SU-DHL-6 (cell line): Measurements from ENCODE around the gene ZZZ3.
"Not testable (repeated sequence)": the region's sequence is repeated elsewhere in the genome, so short reads cannot be mapped to it uniquely, and the experiment has no call there.

Experiments used
- H2AFZ ChIP-seq: fragments of 200-600 bp; sonication (generic); 2 replicates; pipeline ENCODE4 v1.6.1; 2014; ENCODE audit warnings: low read depth, mild to moderate bottlenecking, moderate library complexity, mixed read lengths, antibody characterized with exemption, low read length; ENCODE audit not compliant: severe bottlenecking
- H3F3A ChIP-seq: fragments of 200-600 bp; shearing (Covaris generic); 2 replicates; pipeline ENCODE4 v1.6.0; 2016; ENCODE audit warnings: antibody characterized with exemption, mild to moderate bottlenecking; ENCODE audit not compliant: insufficient read depth
- H3K27ac ChIP-seq: fragments of 200-600 bp; sonication (generic); 2 replicates; pipeline ENCODE4 v1.5.1; 2016; ENCODE audit warnings: low read depth, mild to moderate bottlenecking, low read length, moderate library complexity, mixed read lengths
- H3K27me3 ChIP-seq: fragments of 200-600 bp; sonication (generic), shearing (Covaris generic); 2 replicates; pipeline ENCODE4 v1.6.0; 2014; ENCODE audit warnings: mild to moderate bottlenecking, low read length
- H3K36me3 ChIP-seq: fragments of 200-600 bp; sonication (generic); 2 replicates; pipeline ENCODE4 v1.6.1; 2014; ENCODE audit warnings: mild to moderate bottlenecking, low read length, mixed read lengths
- H3K4me2 ChIP-seq: fragments of 300-600, 200-600 bp; shearing (Covaris generic), sonication (generic); 2 replicates; pipeline ENCODE4 v1.6.0; 2014; ENCODE audit warnings: low read length, low read depth, mild to moderate bottlenecking; ENCODE audit not compliant: poor library complexity, severe bottlenecking
- H3K4me3 ChIP-seq: fragments of 200-600 bp; sonication (generic); 2 replicates; pipeline ENCODE4 v1.5.1; 2014; ENCODE audit warnings: antibody characterized with exemption, low read length, mild to moderate bottlenecking, mixed read lengths; ENCODE audit not compliant: insufficient read depth, poor library complexity, severe bottlenecking
- H3K79me2 ChIP-seq: fragments of 200-600 bp; sonication (generic); 2 replicates; pipeline ENCODE4 v1.6.1; 2014; ENCODE audit warnings: mild to moderate bottlenecking, low read length, moderate library complexity; ENCODE audit not compliant: insufficient read depth
- H3K9ac ChIP-seq: fragments of 200-600 bp; sonication (generic); 2 replicates; pipeline ENCODE4 v1.7.0; 2014; ENCODE audit warnings: mild to moderate bottlenecking, low read length
- H3K9me2 ChIP-seq: fragments of 200-600 bp; sonication (generic); replicated peaks from 2 replicates; pipeline ENCODE4 v1.6.1; 2014; ENCODE audit warnings: low read length; ENCODE audit not compliant: insufficient read depth
- H3K9me3 ChIP-seq: fragments of 200-600 bp; sonication (generic); 2 replicates; pipeline ENCODE4 v1.6.1; 2014; ENCODE audit warnings: low read length, mixed read lengths; ENCODE audit not compliant: insufficient read depth
- H4K20me1 ChIP-seq: fragments of 200-600 bp; sonication (generic); 2 replicates; pipeline ENCODE4 v1.6.1; 2014; ENCODE audit warnings: low read depth, mild to moderate bottlenecking, antibody characterized with exemption, low read length, moderate library complexity, mixed read lengths
- CTCF ChIP-seq: fragments of 200-600 bp; sonication (generic); IDR thresholded peaks from one replicate; pipeline ENCODE4 v1.5.1; 2017; ENCODE audit warnings: antibody characterized with exemption, mild to moderate bottlenecking, low read length, moderate library complexity; ENCODE audit not compliant: insufficient read depth, poor library complexity, severe bottlenecking
- EZH2phosphoT487 ChIP-seq: fragments of 200-600 bp; sonication (generic), shearing (Covaris generic); conservative IDR thresholded peaks from 2 replicates; pipeline ENCODE4 v1.6.1; 2018; ENCODE audit warnings: mild to moderate bottlenecking, antibody characterized with exemption, low read length, moderate library complexity, mixed read lengths

Gene ZZZ3

GRCh38 chr1:77704736-77705135 lies 22.3 kb upstream of the ZZZ3 start:
- no peaks in the 10 kb centered on the region for H3K9me3 ChIP-seq
- no peaks in the 10 kb centered on the region for H3F3A ChIP-seq
- no peaks in the 10 kb centered on the region for H4K20me1 ChIP-seq
- no peak overlapping the region for H3K27ac ChIP-seq
- no peaks in the 10 kb centered on the region for H3K79me2 ChIP-seq
- H3K36me3 ChIP-seq, result peaks cover 3% of the 10 kb centered on the region; the same call in 1 of the 2 replicates
- H3K27me3 ChIP-seq, result no peaks in the 10 kb centered on the region
- H3K9me2 ChIP-seq, result no peaks in the 10 kb centered on the region
- H3K9ac ChIP-seq, result no peak overlapping the region
- no peak overlapping the region for H3K4me2 ChIP-seq
- no peak for TF ChIP-seq CTCF
- no peak for TF ChIP-seq EZH2phosphoT487
- no peak overlapping the region for H3K4me3 ChIP-seq
- no peak overlapping the region for H2AFZ ChIP-seq

- not testable (repeated sequence) for H3K4me3 ChIP-seq, H3K27ac ChIP-seq, H3K36me3 ChIP-seq
Observed at GRCh38 chr1:77699673-77700072, 17.2 kb upstream of the ZZZ3 start.

GRCh38 chr1:77697441-77697840 lies 15.0 kb upstream of the ZZZ3 start:
- no peak overlapping the region for H3K27ac ChIP-seq
- no peak overlapping the region for H3K4me3 ChIP-seq
- no peaks in the 10 kb centered on the region for H3K9me2 ChIP-seq
- H3K79me2 ChIP-seq, result no peaks in the 10 kb centered on the region
- H3K4me2 ChIP-seq, result no peak overlapping the region
- H4K20me1 ChIP-seq, result no peaks in the 10 kb centered on the region
- no peaks in the 10 kb centered on the region for H3K9me3 ChIP-seq
- H3K9ac ChIP-seq, result no peak overlapping the region
- H3F3A ChIP-seq, result no peaks in the 10 kb centered on the region
- no peaks in the 10 kb centered on the region for H3K27me3 ChIP-seq
- H2AFZ ChIP-seq, result no peak overlapping the region
- TF ChIP-seq EZH2phosphoT487 (no peak), CTCF (no peak)
- H3K36me3 ChIP-seq, result no peaks in the 10 kb centered on the region

More at GRCh38 chr1:77699673-77700072, 17.2 kb upstream of the ZZZ3 start:
- not testable (repeated sequence) for H3K4me2 ChIP-seq, H3K9ac ChIP-seq, H3K9me2 ChIP-seq, H3K79me2 ChIP-seq, H4K20me1 ChIP-seq, H2AFZ ChIP-seq, H3F3A ChIP-seq, H3K9me3 ChIP-seq, H3K27me3 ChIP-seq

- Histone ChIP-seq H3K9me3 (no peaks in the 10 kb centered on the region), H3F3A (peaks cover 11% of the 10 kb centered on the region), H3K9me2 (no peaks in the 10 kb centered on the region), H3K4me2 (no peak overlapping the region), H3K79me2 (peaks cover 2% of the 10 kb centered on the region; the same call in 1 of the 2 replicates), H3K4me3 (no peak overlapping the region), H3K9ac (no peak overlapping the region), H3K27ac (no peak overlapping the region), H2AFZ (no peak overlapping the region), H3K27me3 (no peaks in the 10 kb centered on the region), H3K36me3 (no peaks in the 10 kb centered on the region), H4K20me1 (no peaks in the 10 kb centered on the region)
- TF ChIP-seq EZH2phosphoT487, result no peak
- no peak for TF ChIP-seq CTCF
Observed at GRCh38 chr1:77688939-77689338, 6.5 kb upstream of the ZZZ3 start.
